ENCODE data around the gene LHX3.

Gene LHX3

GRCh38 chr9:136191960-136192286 is 13.0 kb downstream of the LHX3 start:
- no peak for DNase-seq
- CTCF ChIA-PET = no interaction called here

GRCh38 chr9:136191099-136191959 is 13.6 kb downstream of the LHX3 start:
- H3K36me3 Mint-ChIP-seq = no peaks in the 10 kb centered on the region
- peaks cover 92% of the 10 kb centered on the region for H3K27me3 Mint-ChIP-seq
- H3K27ac Mint-ChIP-seq = no peak overlapping the region
- CTCF ChIA-PET = no interaction called here
- no peaks in the 10 kb centered on the region for H3K9me3 Mint-ChIP-seq
- no peak overlapping the region for H3K4me3 Mint-ChIP-seq
- DNase-seq = no peak
- H3K4me1 Mint-ChIP-seq = no peaks in the 10 kb centered on the region

More at GRCh38 chr9:136191960-136192286, 13.0 kb downstream of the LHX3 start:
- no peaks in the 10 kb centered on the region for H3K4me1 Mint-ChIP-seq
- H3K27ac Mint-ChIP-seq = no peak overlapping the region
- no peaks in the 10 kb centered on the region for H3K9me3 Mint-ChIP-seq
- no peak overlapping the region for H3K4me3 Mint-ChIP-seq
- peaks cover 92% of the 10 kb centered on the region for H3K27me3 Mint-ChIP-seq
- no peaks in the 10 kb centered on the region for H3K36me3 Mint-ChIP-seq

GRCh38 chr9:136190656-136191055 is 14.3 kb downstream of the LHX3 start:
- no peak overlapping the region for H3K27ac Mint-ChIP-seq
- H3K27me3 Mint-ChIP-seq = peaks cover 87% of the 10 kb centered on the region
- CTCF ChIA-PET = no interaction called here
- no peak for DNase-seq
- no peaks in the 10 kb centered on the region for H3K4me1 Mint-ChIP-seq
- no peak overlapping the region for H3K4me3 Mint-ChIP-seq
- no peaks in the 10 kb centered on the region for H3K9me3 Mint-ChIP-seq
- no peaks in the 10 kb centered on the region for H3K36me3 Mint-ChIP-seq

GRCh38 chr9:136190237-136190601 is 14.7 kb downstream of the LHX3 start:
- Mint-ChIP-seq H3K4me1 (no peaks in the 10 kb centered on the region), H3K27ac (no peak overlapping the region), H3K27me3 (peaks cover 84% of the 10 kb centered on the region), H3K4me3 (no peak overlapping the region), H3K9me3 (no peaks in the 10 kb centered on the region), H3K36me3 (no peaks in the 10 kb centered on the region)
- no peak for DNase-seq
- CTCF ChIA-PET = no interaction called here

- no peaks in the 10 kb centered on the region for H3K9me3 Mint-ChIP-seq
- no peaks in the 10 kb centered on the region for H3K4me1 Mint-ChIP-seq
- DNase-seq = no peak
- H3K27me3 Mint-ChIP-seq = peaks cover 82% of the 10 kb centered on the region
- H3K4me3 Mint-ChIP-seq = no peak overlapping the region
- no peaks in the 10 kb centered on the region for H3K36me3 Mint-ChIP-seq
- peak overlapping the region; percentile 19 for H3K27ac Mint-ChIP-seq
- CTCF ChIA-PET = no interaction called here
Observed at GRCh38 chr9:136189394-136190236, 15.3 kb downstream of the LHX3 start.

- Mint-ChIP-seq H3K27me3 (peaks cover 72% of the 10 kb centered on the region), H3K27ac (no peak overlapping the region), H3K4me1 (no peaks in the 10 kb centered on the region), H3K4me3 (no peak overlapping the region), H3K36me3 (no peaks in the 10 kb centered on the region), H3K9me3 (no peaks in the 10 kb centered on the region)
- CTCF ChIA-PET = no interaction called here
- DNase-seq = no peak
Observed at GRCh38 chr9:136187683-136188586, 17.0 kb downstream of the LHX3 start.

GRCh38 chr9:136187197-136187596 is 17.7 kb downstream of the LHX3 start:
- Mint-ChIP-seq H3K27me3 (peaks cover 65% of the 10 kb centered on the region), H3K27ac (no peak overlapping the region), H3K9me3 (no peaks in the 10 kb centered on the region), H3K4me3 (no peak overlapping the region), H3K4me1 (no peaks in the 10 kb centered on the region), H3K36me3 (no peaks in the 10 kb centered on the region)
- DNase-seq = no peak
- CTCF ChIA-PET = no interaction called here

GRCh38 chr9:136186386-136186785 is 18.5 kb downstream of the LHX3 start:
- no peaks in the 10 kb centered on the region for H3K36me3 Mint-ChIP-seq
- peaks cover 57% of the 10 kb centered on the region for H3K27me3 Mint-ChIP-seq
- H3K4me1 Mint-ChIP-seq = no peaks in the 10 kb centered on the region
- no peak for DNase-seq
- no peaks in the 10 kb centered on the region for H3K9me3 Mint-ChIP-seq
- CTCF ChIA-PET = no interaction called here
- H3K4me3 Mint-ChIP-seq = no peak overlapping the region
- no peak overlapping the region for H3K27ac Mint-ChIP-seq

- Mint-ChIP-seq H3K9me3 (no peaks in the 10 kb centered on the region), H3K4me3 (no peak overlapping the region), H3K27ac (no peak overlapping the region), H3K36me3 (no peaks in the 10 kb centered on the region), H3K4me1 (no peaks in the 10 kb centered on the region), H3K27me3 (peaks cover 51% of the 10 kb centered on the region)
- CTCF ChIA-PET = no interaction called here
- no peak for DNase-seq
Observed at GRCh38 chr9:136185596-136186366, 19.1 kb downstream of the LHX3 start.

GRCh38 chr9:136185066-136185465 is 19.9 kb downstream of the LHX3 start:
- H3K27ac Mint-ChIP-seq = no peak overlapping the region
- H3K27me3 Mint-ChIP-seq = peaks cover 43% of the 10 kb centered on the region
- no peak for DNase-seq
- no peak overlapping the region for H3K4me3 Mint-ChIP-seq
- H3K9me3 Mint-ChIP-seq = no peaks in the 10 kb centered on the region
- H3K36me3 Mint-ChIP-seq = no peaks in the 10 kb centered on the region
- CTCF ChIA-PET = no interaction called here
- H3K4me1 Mint-ChIP-seq = no peaks in the 10 kb centered on the region

GRCh38 chr9:136182850-136183422 is 22.0 kb downstream of the LHX3 start:
- no peak overlapping the region for H3K4me3 Mint-ChIP-seq
- peaks cover 31% of the 10 kb centered on the region for H3K27me3 Mint-ChIP-seq
- no peak overlapping the region for H3K27ac Mint-ChIP-seq
- no peaks in the 10 kb centered on the region for H3K4me1 Mint-ChIP-seq
- no peaks in the 10 kb centered on the region for H3K9me3 Mint-ChIP-seq
- CTCF ChIA-PET = interaction anchor here (0.9 kb wide), 1 partner anchor 13 kb away, joined by 3 read pairs; no protein-coding TSS in a partner anchor
- H3K36me3 Mint-ChIP-seq = no peaks in the 10 kb centered on the region
- DNase-seq = no peak

GRCh38 chr9:136182420-136182787 is 22.5 kb downstream of the LHX3 start:
- no peaks in the 10 kb centered on the region for H3K4me1 Mint-ChIP-seq
- no peaks in the 10 kb centered on the region for H3K9me3 Mint-ChIP-seq
- H3K27me3 Mint-ChIP-seq = peaks cover 26% of the 10 kb centered on the region
- H3K27ac Mint-ChIP-seq = no peak overlapping the region
- no peaks in the 10 kb centered on the region for H3K36me3 Mint-ChIP-seq
- no peak for DNase-seq
- H3K4me3 Mint-ChIP-seq = no peak overlapping the region
- CTCF ChIA-PET = interaction anchor here (0.9 kb wide), 1 partner anchor 12 kb away, joined by 3 read pairs; no protein-coding TSS in a partner anchor

- CTCF ChIA-PET = interaction anchor here (0.9 kb wide), 1 partner anchor 12 kb away, joined by 3 read pairs; no protein-coding TSS in a partner anchor
- Mint-ChIP-seq H3K4me1 (no peaks in the 10 kb centered on the region), H3K36me3 (no peaks in the 10 kb centered on the region), H3K27ac (no peak overlapping the region), H3K9me3 (no peaks in the 10 kb centered on the region), H3K27me3 (peaks cover 21% of the 10 kb centered on the region), H3K4me3 (no peak overlapping the region)
- no peak for DNase-seq
Observed at GRCh38 chr9:136181784-136182419, 23.0 kb downstream of the LHX3 start.
